Kidney glomerular epithelial cell (primary cell): ENCODE data around the gene AFAP1.
A peak's percentile ranks its signal among the peaks of the same experiment; 100 is the strongest.

Experiments used
- DNase-seq: peaks from one replicate; lab custom pipeline; 2025; lab: John Stamatoyannopoulos, UW

Gene AFAP1

DNA sequence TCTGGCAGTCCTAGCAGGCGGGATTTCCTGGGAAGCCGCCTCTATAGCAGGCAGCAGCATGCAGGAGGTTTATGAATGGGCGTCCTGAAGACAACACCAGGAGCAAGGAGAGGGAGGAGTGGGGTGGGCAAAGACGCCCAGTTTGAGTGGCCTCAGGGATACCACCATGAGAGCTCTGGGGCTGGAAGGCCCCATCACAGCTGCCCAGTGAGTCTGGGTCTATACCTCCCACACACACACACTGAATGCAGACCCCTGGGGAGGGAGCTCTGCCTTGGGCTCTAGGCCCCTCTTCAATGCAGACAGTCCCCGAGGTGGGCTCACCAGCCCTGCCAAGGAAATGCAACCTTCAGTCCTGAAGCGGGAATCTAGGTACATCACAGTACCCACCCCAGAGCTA lies 98.6 kb downstream of the AFAP1 start:
- no peak for DNase-seq

DNA sequence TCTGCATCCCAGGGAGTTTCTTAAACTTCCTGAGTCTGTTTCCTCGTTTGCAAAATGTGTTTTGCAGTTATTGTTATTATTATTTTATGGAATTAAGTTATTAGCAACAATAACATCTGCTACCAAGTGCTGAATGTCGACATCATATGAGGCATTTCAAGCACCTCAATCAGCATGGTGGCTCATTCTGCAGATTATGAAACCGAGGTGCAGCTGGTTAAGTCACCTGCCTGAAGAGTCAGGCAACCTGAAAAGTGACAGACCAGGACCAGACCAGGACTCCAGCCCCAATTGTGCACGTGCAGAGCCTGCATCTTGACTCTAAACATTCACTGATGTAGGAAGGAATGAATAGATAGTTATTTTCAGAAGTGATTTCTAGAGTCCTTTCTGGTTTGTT lies 99.8 kb downstream of the AFAP1 start:
- DNase-seq = no peak

DNA sequence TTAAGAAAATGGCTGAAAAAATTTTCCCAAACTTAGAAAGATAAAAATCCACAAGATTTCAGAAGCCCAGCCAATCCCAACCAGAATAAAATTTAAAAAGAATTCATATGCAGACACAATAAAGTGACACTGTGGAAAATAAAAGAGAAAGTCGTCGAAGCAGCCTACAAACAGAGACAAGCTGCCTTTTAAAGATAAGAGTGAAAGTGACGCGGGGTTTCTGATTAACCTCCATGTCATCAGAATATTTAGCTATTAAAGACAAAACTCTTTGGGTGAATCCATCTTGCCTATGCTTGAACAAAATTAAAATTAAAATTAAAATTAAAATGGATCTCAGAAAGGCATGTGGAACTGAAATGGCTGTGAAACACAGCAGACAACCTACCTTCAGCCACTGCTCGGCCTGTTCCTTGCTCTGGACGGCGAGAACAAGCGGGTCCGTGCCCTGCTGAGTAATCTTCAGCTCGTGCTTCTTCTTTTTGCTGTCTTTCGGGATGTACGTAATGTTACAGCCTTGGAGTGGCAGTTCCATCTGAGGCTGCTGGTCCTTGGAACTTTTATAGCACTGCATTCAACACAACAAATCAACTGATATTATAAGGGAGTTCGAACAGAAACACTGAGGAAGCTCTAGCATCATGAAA lies 101.4 kb downstream of the AFAP1 start:
- no peak for DNase-seq

DNA sequence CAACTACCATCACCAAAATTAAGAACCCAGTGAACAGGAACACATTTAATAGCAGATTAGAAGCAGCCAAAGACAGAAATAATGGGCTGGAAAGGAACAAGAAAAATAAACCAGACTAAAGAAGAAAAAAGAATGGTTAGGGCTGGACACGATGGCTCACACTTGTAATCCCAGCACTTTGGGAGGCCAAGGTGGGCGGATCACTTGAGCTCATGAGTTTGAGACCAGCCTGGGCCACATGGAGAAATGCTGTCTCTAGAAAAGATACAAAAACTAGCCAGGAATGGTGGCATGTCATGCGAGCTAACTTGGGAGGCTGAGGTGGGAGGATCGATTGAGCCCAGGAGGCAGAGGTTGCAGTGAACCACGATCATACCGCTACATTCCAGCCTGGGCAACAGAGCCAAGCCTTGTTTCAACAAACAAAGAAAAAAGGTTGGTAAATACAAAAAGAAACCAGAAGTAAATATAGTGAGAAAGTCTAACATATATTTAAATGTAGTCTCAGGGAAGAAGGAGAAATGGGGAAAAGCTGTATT lies 102.0 kb downstream of the AFAP1 start:
- no peak for DNase-seq

DNA sequence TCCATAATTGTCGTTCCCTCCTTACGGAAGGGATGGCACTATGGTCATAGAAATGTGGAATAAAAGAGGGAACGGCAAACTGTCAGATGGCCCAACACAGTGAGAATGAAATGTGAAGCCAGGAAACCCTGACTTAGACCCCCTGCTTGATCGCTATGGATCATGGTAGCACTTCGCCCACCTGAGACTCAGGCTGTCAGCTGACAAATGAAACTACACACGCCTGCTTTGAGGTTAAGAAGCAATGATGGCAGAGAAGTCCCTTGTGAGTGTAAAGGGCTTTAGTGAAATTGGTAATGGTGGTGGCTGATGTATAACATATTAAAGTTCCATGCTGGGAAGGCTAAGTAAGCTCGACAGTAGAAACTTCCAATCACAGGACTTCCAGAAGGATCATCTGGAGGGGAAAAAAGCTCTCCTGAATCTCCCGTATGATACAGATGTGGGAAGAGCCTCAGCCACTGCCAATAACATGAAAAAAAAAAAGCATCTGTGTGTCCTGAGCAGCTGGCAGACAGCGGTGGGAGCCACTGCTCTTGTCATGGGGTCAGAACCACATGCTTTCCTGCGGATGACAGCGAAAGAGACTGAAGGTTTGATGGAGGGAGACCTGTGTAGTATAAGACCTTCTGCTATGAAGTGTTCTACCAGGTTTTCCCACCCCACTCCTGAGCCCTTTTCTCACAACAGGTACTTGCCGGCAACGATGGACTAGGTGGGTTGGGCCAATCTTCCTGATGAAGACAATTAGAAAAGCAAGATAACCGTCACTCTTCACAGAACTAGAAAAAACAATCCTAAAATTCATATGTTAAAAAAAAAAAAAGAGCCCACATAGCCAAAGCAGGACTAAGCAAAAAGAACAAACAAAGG lies 107.6 kb downstream of the AFAP1 start:
- DNase-seq = no peak

DNA sequence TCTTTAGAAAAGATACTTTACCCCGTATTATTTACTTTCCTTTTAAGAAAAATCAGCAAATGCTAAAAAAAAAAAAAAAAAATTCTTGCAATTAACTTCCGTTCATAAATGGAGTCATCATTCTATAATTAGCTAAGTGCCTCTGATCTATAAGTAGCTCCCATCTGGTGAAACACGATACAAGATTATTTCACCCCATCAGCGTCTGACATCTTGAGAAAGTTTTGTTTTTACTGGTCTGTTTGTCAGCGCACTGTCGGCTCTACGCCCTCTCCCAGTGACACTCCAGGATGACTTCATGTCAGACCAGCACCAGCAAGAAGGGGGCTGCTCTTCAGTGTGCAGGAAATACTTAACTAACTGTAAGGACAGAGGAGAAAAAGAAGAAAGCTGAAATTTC lies 108.3 kb downstream of the AFAP1 start:
- DNase-seq = no peak

DNA sequence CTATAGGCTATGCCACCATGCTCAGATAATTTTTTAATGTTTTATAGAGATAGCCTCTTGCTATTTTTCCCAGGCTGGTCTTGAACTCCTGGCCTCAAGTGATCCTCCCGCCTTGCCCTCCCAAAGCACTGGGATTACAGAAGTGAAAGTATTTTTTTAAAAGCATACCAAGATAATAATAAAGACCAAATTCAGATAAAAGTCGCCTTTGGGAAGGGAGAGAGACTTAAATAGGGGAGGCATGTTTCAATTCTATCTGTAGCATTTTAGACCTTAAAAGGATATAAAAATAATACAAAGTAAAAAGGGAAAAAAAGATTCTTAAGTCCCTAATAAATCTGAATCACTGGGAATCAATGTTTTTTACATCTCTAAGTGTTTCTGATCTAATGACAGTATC lies 108.9 kb downstream of the AFAP1 start:
- no peak for DNase-seq

DNA sequence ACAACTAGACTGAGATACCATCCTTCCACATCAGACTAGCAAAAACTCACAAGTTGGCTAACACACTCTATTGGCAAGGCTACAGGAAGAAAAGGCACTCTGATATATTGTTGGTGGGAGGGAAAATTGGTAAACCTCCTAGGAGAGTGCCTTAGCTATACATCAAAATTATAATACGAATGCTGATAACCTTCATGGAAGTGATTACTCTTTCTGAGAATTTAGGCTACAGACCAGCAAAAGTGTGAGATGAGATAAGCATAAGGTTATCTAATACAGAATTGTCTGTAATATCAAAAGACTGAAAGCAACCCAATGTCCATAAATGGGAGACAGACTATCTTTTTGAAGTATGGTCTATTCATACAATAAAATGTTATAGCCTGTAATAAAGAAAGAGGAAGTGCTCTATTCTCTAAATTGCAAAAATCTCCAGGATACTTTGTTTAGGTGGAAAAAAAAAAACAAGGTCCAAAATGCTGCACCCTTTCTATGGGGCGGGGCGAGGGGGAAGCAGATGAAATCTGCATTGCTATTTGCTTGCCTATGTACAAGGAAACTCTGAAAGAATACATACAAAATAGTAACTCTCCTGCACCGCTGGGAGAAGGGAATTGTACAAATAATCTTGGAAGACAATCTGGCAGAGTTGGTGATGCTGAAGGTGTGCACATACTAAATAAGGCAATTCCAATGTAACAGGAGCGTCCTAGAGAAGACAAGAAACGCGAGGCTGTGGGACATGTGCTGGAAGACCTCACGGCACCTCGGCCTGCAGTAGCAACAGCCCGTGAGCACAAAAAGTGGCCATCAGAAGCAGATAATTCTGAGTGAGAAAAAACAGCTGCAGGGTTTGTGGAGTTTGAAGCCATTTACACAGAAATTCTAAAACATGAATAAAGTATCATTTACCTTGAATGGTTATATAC lies 109.7 kb downstream of the AFAP1 start:
- DNase-seq = no peak

DNA sequence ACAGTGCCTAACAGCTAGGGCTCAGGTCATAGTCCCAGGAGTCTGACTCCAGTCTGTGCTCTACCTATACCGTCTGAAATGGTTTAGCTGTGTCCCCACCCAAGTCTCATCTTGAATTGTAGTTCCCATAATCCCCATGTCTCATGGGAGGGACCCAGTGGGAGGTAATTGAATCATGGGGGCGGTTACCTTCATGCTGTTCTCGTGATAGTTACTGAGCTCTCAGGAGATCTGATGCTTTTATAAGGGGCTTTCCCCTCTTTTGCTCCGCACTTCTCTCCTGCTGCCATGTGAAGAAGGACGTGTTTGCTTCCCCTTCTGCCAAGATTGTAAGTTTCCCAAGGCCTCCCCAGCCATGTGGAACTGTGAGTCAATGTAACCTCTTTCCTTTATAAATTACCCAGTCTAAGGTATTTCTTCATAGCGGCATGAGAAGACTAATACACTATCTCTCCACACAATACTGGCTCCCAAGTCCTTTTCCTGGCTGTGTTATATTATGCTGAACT lies 110.8 kb downstream of the AFAP1 start:
- peak; percentile 59 for DNase-seq

DNA sequence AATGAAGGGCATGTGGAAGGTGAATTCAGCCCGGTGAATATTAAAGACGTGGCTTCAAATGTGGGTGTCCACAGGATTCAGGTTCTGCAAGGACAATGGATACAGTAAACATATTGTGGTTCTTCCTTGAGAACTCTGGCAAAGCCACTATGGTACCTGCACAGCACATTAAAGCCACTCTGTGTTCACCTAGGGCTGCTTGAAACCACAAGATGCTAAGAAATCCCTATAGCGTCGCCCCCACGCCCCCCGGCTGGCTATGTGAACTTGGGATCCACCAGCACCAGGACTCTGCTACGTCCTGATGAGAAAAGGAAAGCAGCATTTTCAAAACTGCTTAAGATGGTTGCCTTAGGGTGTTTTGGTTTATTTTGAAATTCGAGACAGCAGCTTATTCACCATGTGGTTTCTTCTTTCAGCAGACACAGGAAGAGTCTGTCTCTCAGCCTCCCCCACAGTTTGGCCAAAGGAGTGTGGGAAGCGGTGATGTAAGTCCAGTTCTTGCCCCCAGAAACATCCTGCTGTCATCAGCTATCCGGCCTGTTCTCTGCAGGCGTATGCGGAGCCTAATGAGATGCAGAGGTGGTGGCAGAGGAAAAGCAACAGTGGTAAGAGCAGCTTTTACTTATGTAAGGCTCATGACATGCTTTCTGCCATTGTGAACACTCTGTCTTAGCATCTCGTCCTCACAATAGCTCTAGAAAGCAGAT lies 111.5 kb downstream of the AFAP1 start:
- DNase-seq = peak; percentile 94

DNA sequence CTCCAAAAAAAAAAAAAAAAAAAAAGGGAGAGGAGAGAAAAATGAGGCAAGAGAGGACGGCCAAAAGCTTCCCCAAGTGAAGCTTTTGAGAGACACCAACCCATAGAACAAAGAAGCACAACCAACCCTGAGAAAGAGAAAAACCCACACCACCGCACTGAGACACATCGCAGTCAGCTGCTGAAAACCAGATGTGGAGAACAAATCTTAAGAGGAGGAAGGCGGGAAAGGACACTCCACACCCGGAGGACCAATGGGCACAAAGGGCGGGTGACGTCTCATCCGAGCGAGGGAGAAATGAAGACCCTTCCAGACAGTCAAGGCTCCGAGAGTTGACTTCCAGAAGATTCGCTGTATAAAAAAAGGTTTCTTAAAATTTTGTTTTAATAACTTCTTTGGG lies 112.1 kb downstream of the AFAP1 start:
- DNase-seq = no peak

DNA sequence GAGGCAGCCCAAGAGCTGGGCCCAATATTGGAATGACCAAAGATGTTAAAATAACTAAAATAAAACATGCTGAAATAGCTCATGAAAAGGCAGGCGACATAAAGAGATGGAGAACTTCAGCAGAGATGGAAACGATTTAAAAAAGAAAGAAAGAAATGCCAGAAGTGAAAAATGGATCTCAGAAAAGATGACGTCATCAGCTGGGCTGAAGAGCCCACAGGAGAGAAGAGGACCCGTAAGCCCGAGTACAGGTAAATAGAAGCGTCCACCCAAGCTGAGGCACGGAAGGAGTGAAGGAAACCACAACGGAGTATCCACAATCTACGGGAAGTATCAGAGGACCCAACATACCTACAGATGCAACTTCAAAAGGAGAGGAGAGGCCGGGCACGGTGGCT lies 112.8 kb downstream of the AFAP1 start:
- DNase-seq = no peak

DNA sequence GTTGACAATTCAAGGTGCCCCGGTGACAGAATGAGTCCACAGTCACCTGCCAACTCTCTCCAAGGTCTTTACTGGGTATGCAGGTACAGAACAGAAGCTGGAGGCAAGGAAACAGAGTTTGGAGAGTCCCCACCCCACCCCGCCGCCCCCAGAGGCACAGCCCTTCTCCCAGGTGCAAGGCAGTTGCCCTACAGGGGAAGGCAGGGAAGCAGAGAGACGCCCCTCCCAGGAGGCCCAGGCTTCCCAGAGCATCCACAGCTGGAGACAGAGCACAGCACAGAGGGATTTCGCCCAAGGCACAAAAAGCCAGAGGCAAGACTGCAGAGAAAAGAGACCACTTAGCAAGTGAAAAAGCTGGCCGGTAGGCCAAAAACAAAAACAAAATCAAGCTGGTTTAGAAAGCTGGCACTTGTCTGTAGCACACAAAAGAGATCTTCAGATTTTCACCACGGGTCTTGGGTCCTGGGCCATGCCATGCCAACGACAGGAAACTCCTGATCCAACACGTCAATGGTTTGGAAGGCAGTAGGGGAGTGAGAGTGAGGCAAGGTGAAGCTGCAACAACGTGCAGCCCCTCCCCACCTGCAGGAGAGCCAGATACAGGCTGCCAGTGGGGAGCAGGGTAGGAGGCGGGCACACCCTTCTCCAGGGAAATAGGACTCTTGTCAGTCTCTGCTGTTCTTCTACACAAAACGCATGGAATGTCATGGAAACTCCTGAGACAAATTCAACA lies 113.3 kb downstream of the AFAP1 start:
- no peak for DNase-seq

DNA sequence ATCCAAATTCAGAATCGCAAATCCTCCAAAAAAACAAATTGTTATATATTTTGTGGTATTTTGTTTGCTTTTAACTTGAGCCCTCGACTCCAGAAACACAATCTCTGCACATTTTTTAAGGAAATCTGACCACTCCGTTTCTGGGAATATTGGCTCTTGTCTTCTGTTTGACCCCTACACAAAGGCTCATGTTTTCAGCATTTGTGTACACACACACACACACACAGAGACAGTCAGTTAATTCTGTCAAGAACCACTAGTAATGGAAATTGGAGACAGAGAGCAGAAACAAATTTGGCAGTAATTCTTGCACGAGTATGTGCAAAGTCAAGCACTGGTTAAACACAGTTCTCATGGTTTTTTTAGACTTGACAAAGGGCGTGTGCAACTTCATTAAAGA lies 115.4 kb downstream of the AFAP1 start:
- DNase-seq = no peak

DNA sequence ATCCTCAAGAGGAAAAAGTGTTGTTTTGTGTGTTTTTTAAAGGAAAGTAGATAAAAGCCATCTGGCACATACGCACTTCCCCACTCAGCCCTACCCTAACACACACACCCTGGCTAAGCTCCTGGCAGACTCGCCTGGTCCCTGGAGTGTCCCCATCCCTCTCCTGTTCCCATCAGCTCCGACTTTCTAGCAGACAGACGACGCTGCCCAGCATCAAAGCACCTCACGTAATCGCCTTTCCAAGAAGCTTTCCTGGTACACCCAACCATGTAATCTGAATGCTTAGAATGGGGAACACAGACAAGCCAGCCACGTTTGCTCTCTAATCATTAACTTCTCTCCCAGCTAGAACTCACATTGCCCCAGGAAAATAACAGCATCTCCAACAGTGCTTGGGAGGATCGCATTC lies 116.2 kb downstream of the AFAP1 start:
- peak; percentile 81 for DNase-seq

DNA sequence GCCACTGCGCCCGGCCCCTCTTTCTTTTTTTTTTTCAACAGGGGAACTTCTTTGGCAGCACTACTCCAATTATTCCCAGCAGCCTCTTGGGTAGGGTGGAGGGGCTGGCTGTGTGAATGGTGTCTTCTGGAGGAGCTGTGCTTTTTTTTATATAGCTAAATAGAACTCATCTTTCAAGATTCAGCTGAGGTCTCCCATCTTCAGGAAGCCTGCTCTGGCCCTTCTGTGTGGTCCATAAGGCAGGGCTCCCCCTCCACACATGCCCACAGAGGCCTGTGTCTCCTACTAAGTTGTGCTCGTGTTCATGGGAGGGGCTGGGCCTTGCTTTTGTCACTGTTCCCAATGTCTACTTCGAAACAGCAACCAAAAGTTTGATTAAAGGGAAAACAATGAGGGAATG lies 116.8 kb downstream of the AFAP1 start:
- DNase-seq = no peak

DNA sequence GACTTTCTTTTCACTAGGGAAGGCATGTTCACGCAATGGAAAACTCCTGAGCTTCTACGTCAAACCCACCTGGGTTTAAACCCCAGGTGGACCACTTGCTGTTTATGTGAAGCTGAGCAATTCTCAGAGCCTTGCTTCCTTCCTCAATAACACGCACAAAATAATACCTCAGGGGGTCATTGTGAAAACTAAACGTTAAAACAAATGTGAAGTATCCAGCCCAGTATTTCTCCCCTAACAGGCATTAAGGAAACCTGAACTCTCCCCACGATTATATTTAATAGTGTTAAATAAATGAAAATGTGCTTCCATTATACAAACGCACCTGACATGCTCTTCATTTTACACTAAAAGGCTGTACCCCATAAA lies 117.5 kb downstream of the AFAP1 start:
- no peak for DNase-seq

DNA sequence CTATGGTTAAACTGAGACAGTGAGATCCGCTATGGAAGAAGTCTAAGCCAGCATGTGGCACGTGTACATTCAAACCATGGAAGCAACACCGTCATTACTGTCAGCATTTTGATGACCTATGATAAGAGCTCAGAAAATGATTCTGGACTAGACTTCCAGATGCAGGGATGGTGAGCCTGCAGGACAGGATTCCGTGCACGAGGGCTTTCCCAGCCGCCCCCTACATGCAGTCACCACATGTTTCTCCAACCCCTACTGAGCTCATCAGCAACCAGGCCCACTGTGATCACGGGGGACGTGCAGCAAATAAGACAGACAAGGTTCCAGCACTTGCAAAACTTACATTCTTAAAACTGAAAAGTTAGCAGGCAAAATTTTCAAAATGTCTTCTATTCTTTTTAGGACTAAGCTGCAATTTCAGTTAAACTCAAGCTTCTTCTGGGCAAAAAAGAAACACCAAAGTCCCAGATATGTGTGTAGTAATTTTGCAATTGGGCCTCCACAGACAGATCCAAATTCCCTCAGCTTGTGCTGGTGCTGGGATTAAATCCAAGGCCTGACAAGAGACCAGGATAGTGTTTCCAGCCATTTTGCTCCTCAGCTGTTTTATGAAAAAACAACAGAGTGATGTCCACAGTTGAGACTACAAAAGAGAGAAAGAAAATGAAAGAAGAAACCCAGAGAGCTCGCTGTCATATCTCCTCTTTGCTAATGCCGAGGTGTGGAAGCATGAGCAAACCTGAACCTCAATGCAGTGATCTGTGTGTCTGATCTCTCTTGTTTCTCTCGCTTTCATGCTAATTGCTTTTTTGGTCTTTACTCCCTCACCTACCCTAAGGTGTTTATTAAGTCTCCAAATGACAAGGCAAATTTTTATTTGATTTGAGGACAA lies 118.2 kb downstream of the AFAP1 start:
- no peak for DNase-seq

DNA sequence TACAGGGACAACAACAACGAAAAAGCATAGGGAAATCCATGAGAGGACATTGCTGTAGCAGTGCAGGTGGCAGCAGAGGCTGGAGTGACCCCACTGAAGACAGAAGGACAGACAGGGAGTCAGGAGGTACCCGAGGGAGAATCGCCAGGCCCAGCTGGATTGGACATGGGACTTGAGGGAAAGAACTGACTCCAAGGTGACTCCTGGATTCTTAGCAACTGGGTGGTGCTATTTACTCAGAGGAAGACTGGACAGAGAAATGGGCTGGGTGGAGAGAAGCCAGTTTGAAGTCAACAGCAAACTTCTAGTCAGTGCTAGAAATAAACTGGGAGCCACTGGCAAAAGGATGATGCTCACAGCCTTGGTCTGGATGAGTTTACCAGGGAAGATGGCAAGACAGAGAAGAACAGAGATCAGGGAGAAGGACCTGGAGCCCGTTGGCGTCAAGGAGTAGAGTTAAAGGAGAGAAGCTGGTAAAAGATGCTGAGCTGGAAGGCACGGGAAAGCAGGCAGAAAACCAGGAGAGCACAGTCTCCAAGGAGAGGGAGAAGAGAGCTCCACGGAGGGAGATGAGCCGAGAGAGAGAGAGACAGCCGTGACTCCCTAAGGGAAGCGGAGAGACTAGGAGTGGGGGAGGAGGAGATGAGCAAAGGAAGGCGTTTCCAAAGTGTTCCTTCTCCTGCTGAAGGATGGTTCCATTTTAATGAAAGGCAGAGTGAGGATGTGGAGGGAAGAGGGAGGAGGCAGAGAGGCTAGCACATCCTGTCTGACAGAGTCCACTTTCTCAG lies 119.4 kb downstream of the AFAP1 start:
- no peak for DNase-seq
